Activated CD4-positive, alpha-beta T cell treated with anti-CD3 and anti-CD28 coated beads, Interleukin-2, amount 50 U/mL, for 24 hours (primary cell): ENCODE results near the gene OVCH1.
"Not testable (repeated sequence)": the region's sequence is repeated elsewhere in the genome, so short reads cannot be mapped to it uniquely, and the experiment has no call there.

Experiments used
- DNase-seq, 2 donors: peaks; one replicate each; pipeline ENCODE4 v3.0.0-alpha.2; 2020; ENCODE audit warnings: low read depth in 1 of 2, low spot score in 1 of 2

OVCH1 gene

GRCh38 chr12:29499235-29499634 is 1.7 kb upstream of the OVCH1 start:
- no peak for DNase-seq

DNA sequence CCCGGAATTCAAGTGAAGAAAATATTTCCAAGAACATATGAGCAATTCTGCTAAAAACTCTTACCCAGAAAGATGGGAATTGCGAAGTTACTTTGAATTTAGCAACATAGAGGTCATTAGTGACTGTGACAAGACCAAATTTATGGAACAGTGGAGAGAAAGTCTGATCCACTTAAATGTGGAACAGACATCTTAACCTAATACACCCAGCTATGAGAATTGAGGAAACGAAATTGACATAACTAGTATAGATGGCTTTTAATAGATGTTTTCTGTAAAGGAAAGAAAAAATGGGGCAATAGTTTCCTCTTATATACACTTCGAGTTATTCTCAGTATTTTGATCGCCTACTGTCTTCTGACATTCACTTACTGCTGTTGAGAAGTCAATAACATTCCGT is 4.6 kb downstream of the OVCH1 start:
- DNase-seq, result no peak

GRCh38 chr12:29486972-29487371 is 10.5 kb downstream of the OVCH1 start:
- no peak for DNase-seq

GRCh38 chr12:29463198-29463597 is 34.3 kb downstream of the OVCH1 start:
- no peak for DNase-seq

- no peak for DNase-seq
These were observed 37.4 kb downstream of the OVCH1 start for GRCh38 chr12:29460082-29460481.

GRCh38 chr12:29455087-29455486 is 42.4 kb downstream of the OVCH1 start:
- no peak for DNase-seq

DNA sequence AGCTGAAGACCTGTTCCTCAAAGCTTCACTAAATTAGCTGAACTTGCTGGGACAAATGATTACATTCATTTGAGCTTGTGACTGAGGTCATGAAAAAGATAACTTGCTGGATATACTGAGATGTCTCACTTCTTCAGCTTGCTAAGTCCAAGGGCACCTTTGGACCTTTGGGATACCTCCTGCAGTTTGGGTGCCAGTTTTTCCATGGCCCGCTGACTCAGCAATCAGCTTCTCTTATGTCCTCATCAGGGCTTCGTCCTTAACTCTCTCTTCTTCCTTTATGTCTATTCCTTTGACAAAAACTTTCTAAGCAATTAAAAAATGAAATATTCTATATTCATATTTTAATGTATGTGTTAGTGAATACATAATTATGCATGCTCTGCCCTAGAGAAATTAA is 45.6 kb downstream of the OVCH1 start:
- DNase-seq, result no peak

DNA sequence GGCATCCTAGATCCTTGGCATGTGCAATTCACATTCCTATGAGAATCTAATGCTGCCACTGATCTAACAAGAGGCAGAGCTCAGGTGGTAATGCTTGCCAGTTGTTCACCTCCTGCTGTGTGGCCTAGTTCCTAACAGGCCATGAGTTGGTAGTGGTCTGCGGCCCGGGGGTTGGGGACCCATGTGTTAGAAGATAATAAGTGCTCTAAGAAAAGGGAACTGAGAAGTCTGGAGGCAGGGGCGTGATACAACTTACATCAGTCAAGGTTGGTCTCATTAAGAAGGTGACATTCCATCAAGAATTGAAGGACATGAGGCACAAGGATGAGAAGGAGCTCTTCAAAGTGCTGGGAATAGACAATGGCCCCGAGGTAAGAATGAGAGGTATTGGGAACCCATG is 49.3 kb downstream of the OVCH1 start:
- no peak for DNase-seq

- no peak for DNase-seq
These were observed 50.1 kb downstream of the OVCH1 start for GRCh38 chr12:29447285-29447975.

- no peak for DNase-seq
These were observed 58.0 kb downstream of the OVCH1 start for GRCh38 chr12:29439506-29439905.

GRCh38 chr12:29438752-29439408 is 58.6 kb downstream of the OVCH1 start:
- no peak for DNase-seq

DNA sequence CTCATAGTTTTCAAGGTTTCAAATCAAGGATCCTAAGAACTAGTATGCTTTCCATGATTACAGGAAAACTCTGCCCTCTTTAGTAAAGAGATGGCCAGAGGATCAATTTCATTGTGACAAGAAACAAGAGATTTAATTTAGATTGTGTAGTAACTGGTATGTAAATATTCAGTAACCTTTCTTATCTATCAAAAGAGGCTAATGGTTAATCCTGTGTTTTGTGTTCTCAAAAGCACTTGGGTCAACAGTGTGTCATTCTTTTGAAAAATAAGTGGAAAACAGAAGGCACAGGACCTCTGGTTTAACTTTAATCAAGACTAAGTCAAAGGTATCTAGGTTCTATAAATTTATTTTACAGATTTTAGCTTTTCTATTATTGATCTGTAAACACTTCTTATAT is 59.9 kb downstream of the OVCH1 start:
- no peak for DNase-seq

DNA sequence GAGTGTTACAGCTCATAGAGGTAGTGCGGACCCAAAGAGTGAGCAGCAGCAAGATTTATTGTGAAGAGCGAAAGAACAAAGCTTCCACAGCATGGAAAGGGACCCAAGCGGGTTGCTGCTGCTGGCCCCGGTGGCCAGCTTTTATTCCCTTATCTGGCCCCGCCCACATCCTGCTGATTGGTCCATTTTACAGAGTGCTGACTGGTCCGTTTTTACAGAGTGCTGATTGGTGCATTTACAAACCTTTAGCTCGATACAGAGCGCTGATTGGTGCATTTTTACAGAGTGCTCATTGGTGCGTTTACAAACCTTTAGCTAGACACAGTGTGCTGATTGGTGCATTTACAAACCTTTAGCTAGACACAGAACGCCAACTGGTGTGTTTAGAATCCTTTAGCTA is 60.7 kb downstream of the OVCH1 start:
- DNase-seq, result not testable (repeated sequence)

DNA sequence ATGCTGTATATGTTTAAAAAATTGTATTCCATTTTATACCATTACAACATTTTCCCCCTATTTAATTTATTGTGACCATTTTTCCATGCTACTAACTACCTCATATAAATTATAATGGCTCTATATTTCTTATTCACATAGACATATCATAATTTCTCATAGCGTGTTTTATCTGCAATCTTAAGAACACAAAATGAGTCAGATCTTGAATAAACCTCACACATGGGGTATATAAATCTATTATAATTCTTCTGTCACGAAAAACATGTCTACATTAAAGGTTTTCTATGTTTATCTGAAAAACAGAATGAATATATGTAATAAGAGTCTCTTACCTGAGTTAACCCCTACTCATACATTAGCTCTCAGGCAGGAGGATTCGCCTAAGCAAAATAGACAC is 66.0 kb downstream of the OVCH1 start:
- no peak for DNase-seq

DNA sequence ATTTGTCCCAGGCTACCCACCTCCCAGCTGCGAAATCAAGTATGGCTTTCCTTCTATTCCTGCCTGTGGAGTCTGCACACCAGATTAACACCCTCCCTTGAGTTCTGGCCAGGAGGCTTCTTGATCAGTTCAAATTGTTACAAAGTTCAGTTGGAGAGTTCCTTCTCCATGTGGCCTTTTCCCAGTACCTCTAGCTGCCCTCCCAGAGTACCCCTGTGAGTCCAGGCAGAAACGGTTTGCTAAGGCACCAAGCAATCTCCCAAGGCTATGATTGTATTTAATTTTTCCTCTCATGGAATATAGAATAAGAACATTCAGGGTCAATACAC is 66.8 kb downstream of the OVCH1 start:
- DNase-seq, result no peak

DNA sequence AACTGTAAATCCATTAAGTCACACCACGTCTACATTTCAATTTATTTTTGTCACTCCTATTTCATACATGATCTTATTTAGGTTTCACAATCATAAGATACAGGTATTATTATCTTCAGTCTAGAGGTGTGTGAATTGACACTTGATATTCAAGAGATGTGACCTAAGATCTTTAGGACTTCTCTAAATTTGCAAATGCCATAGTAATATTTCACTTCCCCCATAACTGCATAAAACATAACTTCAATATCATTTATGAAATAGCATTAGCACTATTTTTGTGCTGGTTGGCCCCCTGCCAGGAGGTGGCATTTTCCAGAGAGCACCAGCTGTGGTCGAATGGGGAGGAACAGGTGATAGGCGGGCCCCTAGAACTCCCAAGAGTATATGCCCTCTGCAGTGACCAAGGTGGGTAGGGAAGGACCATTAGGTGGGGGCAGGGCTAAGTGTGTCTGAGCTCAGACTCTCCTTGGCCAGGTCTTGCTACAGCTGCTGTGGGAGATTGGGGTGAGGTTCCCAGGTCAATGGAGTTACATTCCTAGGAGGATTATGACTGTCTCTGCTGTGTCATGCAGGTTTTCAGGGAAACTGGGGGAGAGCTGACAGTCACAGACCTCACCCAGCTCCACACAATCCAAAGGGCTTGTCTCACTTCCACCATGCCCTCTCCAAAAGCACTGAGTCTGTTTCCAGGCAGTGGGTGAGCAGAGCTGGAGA is 67.3 kb downstream of the OVCH1 start:
- DNase-seq, result no peak

- no peak for DNase-seq
These were observed 68.9 kb downstream of the OVCH1 start for GRCh38 chr12:29428633-29429032.

GRCh38 chr12:29427964-29428363 is 69.5 kb downstream of the OVCH1 start:
- no peak for DNase-seq

DNA sequence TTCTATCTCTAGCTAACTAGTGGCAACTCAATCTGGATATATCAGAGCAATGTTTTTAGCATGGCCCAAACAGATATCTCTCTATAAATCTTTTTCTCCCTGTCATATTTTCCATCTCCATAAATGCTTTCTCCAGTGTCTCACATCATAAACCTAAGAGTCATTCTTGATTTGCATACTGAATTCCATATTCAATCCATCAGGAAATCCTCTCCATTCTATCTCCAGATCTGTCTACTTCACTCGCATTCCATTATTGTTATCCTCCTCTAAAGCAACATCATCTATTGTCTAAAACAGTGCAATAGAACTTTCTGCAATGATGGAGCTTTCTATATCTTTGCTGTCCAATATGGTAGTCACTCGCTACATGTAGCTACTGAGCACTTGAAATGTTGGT is 71.0 kb downstream of the OVCH1 start:
- no peak for DNase-seq

GRCh38 chr12:29425722-29426121 is 71.8 kb downstream of the OVCH1 start:
- no peak for DNase-seq

- DNase-seq, result no peak
These were observed 80.7 kb downstream of the OVCH1 start for GRCh38 chr12:29416748-29417147.

DNA sequence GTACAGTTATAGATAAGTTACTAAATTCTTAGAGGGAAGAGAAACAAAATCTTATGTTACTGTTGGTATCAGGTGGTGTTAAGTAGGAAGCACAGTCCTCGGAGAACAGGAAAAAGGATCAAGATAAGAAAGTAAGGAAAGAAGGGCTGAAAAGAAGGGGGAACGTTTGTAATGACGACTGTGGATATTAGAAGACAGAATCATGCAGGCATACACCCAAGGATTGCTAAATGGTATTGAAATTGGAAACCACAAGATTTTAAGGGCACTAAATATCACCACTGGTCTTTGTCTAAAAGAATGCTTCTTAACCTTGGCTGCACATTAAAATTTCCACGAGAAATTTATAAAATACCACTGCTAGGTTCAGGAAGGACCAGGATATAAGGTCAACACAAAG is 82.4 kb downstream of the OVCH1 start:
- DNase-seq, result no peak

GRCh38 chr12:29414368-29414767 is 83.1 kb downstream of the OVCH1 start:
- DNase-seq, result no peak
